CD4-positive, alpha-beta T cell treated with Interleukin-10 for 1 hour (primary cell): Measurements from ENCODE around the gene NHSL1.
A peak's percentile ranks its signal among the peaks of the same experiment; 100 is the strongest.

Experiments used
- DNase-seq: peaks from one replicate; pipeline ENCODE4 v3.0.0-alpha.2; 2020

The NHSL1 gene

DNA sequence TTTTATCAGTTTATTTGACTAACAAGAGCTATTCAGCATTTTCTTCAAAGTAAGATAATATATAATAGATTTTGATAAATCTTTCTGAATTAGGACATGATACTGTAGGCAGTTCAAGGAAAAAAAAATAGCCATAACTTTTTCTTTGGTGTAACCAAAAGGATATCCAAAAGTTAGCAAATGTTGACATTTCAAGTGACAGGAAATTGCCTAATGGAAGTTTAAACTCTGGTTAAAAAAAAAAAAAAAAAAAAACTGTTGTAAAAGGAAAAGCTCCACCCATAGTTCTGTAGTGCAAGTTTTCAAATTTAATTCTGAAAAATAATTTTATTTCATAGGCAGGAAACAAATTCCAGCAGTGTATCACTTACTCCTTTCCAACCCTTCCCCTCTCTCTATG is 76.4 kb downstream of the NHSL1 start:
- no peak for DNase-seq

DNA sequence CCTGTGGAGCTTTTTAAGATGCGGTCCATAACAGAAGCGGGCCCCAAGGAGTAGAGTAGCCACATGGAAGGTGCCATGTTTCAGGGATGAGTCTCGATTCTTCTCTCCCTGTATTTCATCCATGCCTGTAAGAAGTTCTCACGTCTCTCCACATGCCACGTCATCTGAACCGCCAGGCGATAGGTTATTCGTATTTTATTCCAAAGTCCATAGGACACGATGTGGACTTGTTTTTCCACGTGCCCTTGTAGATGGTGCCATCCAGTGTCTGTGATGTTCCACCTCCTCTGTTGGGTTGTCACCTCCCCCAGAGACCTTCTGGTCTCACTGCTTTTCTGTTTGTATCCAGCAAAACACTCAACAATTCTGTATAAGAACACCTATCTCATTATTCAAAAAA is 77.7 kb downstream of the NHSL1 start:
- DNase-seq: no peak

DNA sequence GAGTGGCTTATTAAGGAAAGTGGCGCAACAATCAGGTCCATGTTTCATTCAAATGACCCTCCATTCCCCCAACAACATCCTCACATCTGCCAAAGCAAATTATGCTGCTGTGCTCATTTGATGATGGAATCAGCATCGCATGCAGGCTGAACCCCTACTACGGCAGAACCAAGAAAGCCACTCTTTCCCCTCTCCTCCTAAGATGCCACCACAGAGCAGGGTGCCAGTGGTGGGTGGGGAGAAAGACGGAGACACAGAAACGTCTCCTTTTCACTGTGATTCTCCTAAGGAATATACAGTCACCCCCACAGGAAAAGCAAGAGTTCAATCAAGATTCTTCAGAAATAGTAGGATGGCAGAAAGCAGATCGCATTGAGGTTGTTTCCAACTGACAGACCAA is 78.2 kb downstream of the NHSL1 start:
- no peak for DNase-seq

DNA sequence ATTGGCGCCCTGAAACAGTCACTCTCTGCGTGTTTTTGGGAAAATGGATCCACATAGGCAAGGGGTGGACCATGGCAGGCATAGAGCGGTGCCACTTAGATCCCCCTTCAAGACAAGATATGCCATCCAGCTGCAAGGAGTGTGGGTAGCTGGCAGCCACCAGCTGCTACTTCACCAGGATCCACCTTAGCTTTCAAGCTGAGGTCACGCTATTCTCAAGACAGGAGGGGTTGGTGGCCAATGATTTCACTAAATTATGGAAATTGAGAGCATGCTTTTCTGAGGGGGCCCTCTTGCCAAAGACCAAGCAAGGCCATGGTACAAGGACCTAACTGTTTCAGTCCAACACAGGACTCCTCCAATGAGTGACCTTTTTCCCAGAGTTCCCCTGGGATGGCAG is 78.9 kb downstream of the NHSL1 start:
- no peak for DNase-seq

DNA sequence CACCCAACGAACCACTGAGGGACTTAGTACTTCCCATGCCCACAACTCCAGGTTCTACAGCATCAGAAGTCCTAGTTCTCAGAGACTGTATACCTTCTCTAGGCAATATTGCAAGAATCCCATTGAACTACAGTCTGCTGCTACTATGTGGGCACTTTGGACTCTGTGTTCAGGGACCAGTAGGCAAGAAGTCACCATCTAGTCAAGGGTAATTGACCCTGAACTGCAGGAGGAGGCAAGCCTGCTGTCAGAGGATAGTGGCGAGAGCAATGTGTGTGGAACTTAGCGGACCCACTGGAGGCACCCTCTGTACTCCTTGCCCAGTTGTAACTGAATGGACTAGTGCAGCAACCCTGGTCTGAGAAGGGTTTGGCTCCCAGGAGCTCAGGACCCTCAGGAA is 79.5 kb downstream of the NHSL1 start:
- DNase-seq: no peak

DNA sequence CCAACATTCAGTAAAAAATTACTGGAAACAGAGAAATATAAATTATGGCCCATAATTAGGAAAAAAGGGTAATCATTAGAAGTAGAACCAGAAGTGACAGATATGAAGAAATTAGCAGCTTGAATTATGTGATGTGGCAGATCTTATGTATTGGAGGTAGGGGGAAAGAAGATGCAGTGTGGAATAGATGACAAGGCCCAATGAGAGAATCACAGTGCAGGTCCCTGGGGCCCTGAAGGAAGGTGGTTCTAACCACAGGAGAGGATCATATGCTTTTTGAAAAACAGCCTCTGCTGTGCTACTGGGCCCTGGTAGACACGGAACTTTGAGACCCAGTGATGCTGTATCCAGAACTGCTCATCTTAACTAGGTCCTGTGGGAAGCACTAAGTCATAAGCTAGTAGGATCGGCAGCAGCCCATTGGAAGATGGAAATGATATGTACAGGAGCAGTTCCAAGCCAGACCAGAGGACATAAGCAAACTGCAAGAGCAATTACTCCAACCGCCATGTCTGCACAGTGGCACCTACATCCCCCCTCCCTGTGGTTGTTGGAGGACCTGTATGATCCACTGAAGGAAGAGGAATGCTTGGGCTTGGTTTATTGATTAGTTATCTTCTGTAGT is 81.1 kb downstream of the NHSL1 start:
- no peak for DNase-seq

DNA sequence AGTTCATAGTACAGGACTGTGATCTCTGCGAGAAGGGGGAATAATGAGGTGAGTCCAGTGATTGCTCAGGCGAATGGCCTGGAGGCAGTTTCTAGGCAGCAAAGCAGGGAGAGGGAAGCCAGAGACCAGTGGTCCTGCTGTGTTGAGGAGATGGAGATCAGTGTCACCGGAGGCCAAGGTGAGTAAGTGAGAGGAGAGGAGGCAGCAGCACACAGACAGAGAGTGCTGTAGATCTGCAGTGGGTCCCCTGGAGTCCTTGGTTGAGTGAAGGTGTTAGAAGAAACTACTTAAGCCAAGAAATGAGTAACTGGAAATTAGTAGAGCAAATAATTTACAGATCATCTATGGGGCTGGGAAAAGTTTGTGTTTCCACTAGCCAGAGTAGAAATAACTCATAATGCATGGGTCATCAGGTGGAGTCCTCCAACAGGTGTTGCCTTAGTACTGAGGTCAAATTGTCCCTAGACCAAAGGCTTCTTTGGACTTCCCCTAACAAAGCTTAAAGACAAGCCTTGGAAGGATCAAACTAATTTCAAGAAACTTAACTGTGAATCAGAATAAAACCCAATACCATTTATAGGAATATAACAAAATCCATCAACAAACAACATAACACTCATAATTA is 81.7 kb downstream of the NHSL1 start:
- no peak for DNase-seq

DNA sequence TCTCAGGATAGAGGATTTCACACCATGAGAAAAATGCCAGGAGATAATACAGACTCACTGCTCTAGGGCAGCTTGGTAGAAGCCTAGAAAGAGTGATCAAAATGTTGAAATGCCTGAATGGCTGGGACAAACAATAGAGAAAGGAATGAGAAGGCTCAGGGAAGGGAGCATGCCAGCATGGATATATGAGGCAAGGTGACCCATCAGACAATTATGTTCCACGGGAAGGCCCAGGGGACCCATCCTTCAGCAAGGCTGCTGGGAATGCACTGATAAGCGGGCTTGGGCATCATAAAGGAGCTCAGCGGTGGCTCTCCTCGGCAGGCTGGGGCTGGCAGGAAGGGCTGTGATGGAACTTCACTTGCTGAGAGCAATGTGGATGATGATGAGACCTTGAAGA is 83.1 kb downstream of the NHSL1 start:
- DNase-seq: no peak

DNA sequence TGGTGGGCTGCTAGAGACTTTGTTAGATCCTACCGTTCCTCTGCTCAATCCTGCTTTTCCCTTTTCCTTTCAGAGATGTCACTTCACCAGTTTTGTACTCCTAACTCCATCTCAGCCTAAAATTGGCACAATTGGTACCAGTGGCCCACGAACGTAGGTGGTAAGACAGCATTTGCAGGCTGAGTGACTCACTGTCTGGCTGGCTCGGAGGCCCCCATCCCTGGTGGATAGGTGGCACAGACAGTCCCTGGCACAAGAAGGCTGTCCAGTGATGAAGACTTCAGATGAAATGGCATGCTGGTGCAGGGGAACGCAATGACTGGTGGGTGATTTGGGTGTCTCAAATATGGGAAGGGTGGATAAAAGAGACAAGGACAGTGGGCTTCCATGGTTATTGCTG is 84.2 kb downstream of the NHSL1 start:
- DNase-seq: no peak

DNA sequence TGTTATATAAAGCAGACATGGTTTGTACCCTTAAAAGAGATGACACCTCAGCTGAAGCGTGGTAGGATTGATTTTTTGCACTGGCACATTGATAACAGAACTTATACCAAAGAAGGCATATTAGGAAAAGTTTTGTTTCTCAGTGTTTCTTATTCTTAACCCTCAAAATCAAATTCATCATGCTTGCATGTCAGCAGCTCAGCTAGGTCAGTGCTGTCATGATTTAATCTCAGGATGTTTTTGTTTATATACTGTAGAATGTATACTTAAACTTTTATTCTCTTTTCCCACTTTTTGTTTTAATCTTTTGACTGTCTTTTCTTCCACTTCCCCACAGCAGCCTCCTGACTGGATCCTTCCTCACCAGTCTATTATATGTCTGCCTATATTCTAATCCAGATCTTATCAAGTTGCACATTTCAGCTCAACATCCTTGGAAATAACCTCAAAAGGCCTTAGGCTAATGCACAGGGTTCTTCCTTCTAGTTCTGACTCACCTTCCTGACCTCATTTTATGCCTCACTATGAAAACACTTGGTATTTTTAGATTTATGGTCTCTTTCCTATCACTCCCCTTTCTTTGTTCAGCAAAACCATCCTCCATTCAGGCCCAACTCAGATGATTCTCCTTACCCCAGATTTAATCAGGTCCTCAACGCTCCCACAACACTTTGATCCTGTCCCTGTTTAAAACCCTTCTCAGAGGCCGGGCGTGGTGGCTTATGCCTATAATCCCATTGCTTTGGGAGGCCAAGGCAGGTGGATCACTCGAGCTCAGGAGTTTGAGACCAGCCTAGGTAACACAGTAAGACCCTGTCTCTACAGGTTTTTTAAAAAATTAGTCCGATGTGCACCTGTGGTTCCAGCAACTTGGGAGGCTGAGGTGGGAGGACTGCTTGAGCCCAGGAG is 88.1 kb downstream of the NHSL1 start:
- no peak for DNase-seq

DNA sequence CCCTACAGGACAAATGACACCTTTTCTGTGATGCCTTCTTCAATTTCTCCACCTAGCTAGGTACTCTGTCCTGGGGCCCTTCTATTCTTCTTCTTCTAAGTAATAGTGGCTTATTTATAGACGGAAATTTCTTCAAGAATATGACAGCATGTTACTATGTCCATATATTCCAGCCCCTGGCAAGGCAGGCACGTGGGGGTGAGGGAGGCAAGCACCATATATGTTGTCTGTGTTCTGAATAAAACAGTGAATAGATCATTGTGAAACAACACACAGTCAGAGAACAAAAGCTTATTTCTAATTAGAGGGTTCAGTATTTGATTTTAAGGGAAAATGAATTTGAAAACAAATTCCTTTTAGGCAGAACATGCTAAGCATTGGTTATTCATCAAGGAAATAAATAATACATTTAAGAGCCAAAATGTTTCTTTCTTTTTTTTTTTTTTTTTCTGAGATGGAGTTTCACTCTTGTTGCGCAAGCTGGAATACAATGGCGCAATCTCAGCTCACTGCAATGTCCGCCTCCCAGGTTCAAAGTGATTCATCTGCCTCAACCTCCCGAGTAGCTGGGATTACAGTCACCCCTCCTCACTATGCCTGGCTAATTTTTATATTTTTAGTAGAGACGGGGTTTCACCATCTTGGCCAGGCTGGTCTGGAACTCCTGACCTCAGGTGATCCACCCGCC is 89.1 kb downstream of the NHSL1 start:
- DNase-seq: no peak

DNA sequence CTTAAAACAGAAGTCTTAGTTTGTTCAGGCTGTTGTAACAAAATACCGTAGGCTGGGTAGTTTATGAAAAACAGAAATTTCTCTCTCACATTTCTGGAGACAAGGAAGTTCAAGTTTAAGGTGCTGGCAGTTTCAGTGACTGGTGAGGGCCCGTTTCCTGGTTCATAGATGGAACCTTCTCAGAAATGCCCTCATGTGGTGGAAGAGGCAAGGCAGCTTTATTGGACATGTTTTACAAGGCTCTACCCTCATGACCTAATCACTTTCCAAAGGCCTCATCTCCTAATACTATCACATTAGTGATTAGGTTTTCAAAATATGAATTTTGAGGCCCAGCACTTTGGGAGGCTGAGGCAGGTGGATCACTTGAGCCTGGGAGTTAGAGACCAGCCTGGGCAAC is 92.9 kb downstream of the NHSL1 start:
- DNase-seq: no peak

DNA sequence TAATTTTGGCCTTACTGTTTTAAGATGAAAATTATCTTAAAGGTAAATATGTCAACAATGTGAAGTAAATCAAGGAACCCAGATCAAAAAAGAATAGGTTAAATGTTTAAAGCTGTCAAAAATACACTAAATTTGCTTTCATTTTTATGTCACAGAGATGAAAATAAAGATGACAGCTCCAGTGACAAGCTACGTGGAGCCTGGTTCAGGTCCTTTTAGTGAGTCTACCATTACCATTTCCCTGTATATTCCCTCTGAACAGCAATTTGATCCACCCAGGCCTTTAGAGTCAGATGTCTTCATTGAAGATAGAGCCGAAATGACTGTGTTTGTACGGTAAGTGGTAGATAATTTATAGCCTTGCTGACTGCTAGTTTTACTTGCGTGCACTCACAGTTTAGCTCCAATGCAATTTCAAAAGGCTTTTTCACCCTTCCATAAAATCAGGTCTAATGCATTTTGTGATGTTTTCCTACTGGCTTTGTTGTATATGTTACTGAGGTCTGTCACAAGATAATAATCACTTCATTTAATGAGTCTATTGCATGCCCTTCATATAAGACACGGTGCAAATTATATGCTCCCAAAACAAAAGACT is 93.4 kb downstream of the NHSL1 start:
- no peak for DNase-seq

DNA sequence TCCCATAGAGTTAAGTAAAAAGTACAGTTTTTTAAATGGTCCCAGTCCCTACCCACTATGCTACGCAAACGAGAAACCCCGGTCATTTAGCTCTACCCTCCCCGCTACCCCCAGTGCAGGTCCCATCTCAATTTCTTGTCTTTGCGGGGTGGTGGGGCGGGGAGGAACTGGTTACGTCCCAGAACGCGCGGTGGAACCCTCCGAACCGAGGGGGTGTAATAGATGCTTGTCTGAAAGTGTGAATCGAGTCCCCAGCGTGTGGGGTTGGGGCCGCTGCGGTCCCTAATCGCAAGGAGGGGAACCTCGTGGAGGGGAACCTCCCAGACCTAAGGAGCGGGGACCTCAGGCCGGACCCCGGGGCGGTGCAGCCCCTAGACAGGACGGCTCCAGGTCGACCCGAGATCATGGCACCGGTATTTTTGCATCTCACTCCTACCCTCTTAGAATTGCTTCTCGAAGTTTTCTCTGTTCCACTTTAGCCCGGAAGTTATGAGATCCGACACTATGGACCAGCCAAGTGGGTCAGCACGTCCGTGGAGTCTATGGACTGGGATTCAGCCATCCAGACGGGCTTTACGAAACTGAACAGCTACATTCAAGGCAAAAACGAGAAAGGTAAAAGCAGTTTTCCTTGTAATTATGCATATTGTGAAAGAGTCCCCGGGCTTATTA is 94.5 kb downstream of the NHSL1 start:
- DNase-seq: peak; percentile 38

DNA sequence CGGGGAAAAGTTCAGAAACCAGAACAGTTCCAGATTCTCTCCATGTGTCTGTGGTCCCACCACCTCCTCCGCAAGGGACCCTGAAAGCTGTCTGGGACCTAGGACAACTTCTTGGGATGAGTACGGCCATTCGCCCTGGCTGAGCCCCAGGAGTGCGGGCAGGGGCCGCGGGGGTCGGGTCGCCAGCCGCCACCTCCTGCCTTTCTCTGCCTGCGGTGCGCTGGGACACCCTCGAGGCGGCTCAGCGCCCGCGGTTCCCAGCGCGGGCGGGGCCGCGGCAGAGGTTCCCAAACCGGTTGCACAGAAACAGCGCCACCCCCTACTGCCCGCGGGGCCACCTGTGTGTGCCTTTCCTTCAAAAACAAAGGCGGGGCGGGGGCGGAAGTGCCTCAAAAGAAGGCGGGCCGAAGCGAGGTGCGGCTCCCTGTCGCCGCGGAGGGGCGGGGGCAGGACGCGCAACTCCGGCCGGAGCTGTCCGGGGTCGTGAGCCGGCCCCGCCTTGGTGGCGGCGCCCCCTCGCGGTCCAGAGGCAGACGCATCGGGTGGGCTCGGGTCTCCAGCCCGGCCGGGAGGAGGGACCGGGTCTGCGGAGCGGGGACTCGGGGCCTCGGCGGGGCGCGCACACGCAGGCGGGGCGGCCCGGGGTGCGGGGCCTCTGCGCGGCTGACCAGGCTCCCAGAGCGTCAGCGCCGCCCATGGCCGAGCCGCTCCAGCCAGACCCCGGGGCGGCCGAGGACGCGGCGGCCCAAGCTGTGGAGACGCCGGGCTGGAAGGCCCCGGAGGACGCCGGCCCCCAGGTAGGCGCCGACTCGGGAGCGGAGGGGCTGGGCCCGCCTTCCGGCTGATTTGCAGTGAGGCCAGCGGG is 95.3 kb downstream of the NHSL1 start, which contains the start of gene HEBP2:
Gene HEBP2, plus strand, starts transcription at position 423 of the 865 bp plus-strand sequence. Its CDS starts 273 bp downstream, at position 696.
- DNase-seq: peak; percentile 93

DNA sequence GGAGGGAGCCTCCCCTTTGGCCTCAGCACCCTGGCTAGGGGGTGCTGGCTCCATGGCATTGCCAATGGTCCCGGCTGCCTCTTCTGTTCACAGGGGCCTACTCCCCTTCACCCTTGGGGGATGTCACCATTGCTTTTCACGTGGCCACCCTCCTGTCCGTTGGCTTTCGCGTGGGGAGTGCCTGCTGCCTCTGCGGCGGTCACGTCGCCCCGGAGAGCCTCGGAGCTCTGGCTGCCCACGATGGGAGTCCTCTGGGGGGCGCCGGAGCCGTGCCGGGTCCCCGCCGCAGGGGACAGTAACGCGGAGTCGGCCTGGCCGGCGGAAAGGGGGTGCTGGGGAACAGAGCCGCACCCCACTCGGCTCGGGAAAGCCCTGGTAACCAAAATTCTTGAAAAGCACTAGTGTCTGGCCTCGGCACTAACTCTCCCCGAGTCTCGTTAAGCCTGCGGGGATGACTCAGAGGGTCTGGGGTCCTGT is 95.9 kb downstream of the NHSL1 start:
- DNase-seq: peak; percentile 35

DNA sequence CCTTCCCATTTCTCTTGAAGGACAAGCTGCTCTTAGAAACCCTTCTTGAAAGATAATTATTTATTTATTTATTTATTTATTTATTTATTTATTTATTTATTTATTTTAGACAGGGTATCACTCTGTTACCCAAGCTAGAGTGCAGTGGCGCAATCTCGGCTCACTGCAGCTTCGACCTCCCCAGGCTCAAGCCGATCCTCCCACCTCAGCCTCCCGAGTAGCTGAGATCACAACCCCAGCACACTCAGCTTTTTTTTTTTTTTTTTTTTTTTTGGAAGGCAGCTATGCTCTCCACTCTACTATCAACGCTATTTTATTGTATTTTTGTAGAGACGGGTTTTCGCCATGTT is 96.5 kb downstream of the NHSL1 start:
- no peak for DNase-seq

DNA sequence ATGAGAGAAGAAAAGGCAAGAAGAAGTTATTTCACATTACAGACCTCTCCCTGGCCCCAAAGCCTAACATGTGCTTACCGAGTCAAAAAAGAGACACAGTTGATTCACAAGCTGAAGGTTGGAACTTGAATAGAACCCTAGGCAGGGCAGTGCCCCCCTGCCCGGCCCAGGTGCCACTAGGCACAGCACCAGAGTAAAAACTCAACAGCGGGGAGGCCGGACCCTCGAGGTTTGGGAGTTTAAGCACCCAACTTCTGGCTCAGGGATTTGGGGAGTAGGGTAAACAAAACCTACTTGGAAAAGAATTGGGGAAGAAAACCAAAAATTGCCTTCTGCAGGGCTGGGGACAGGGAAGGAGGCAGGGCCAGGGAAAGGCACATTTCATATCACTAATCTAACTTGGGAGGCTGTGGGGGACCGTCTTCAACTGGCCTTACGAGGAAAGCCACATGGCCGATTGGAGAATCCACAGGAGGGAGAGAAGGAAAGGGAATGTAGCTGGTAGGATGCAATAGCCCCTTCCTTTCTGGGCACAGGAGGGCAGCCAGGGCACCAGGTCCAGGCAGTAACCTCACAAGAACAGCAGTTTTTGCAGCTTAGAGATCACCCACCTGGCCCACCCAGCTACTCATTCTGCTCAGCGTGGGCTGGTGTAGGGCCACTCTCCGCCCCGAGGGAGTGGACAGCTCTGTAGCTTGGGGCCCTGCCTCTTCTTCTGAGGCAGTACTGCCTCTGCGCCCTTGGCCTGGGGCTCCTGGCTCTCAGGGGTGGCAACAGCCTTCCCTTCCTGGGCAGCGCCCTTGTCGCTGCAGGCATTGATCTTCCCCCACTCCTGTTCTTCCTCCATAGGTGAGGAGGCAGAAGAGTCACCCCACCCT is 97.1 kb downstream of the NHSL1 start:
- no peak for DNase-seq

DNA sequence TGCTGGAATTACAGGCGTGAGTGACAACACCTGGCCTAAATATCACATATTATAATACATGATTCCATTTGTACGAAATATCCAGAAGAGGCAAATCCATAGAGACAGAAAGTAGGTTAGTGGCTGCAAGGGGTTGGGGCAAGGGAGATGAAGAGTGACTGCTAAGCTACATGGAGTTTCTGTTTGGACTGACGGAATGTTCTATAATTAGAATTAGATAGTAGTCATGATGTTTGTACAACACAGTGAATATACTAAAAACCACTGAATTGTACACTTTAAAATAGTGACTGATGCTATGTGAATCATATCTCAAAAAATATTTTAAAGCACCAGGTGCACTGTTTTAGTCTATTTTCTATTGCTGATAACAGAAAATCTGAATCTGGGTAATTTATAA is 99.0 kb downstream of the NHSL1 start:
- DNase-seq: no peak
